Measurements from ENCODE around the gene NUP93.

DNA sequence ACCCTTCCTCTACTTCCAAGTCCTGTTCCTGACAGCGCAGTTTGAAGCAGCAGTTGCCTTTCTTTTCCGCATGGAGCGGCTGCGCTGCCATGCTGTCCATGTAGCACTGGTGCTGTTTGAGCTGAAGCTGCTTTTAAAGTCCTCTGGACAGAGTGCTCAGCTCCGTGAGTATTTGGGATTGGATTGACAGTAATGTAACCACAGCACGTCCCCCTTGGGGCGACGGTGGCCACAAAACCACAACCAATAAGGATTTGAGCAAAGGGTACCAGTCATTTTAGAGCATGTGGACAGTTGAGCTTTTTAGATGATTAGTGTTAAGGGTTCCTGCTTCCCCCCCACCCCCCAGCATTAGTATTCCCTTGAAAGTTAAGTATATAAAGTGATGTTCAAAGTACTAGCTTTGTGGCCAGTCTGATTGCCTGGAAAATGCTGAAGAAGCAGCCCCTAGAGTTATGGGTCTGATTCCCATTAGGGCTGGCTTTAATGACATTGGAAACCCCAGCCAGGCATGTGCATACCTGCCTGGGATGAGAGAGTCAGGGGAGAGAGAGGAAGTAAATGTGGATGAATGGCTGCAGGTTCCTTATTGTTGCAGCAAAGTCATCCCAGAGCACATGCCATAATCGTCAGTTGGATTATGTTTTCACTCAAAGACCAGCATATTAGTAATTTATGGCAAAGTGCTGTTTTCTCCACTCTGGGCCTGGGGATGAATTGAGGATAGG, 103.5 kb downstream of the NUP93 start:
- TF ChIP-seq, protein P1, sequence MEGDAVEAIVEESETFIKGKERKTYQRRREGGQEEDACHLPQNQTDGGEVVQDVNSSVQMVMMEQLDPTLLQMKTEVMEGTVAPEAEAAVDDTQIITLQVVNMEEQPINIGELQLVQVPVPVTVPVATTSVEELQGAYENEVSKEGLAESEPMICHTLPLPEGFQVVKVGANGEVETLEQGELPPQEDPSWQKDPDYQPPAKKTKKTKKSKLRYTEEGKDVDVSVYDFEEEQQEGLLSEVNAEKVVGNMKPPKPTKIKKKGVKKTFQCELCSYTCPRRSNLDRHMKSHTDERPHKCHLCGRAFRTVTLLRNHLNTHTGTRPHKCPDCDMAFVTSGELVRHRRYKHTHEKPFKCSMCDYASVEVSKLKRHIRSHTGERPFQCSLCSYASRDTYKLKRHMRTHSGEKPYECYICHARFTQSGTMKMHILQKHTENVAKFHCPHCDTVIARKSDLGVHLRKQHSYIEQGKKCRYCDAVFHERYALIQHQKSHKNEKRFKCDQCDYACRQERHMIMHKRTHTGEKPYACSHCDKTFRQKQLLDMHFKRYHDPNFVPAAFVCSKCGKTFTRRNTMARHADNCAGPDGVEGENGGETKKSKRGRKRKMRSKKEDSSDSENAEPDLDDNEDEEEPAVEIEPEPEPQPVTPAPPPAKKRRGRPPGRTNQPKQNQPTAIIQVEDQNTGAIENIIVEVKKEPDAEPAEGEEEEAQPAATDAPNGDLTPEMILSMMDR (IDR thresholded peaks at IDR 0.05) = no peak
- TF ChIP-seq POLR2A (IDR thresholded peaks at IDR 0.05) = no peak
- no peak for TF ChIP-seq EP300 (IDR thresholded peaks at IDR 0.05)
